GM21737 (cell line): ENCODE measurements around the gene CHAT.

ENCODE experiments used
- ATAC-seq: cut with Tn5 transposase; IDR thresholded peaks from one replicate; pipeline ENCODE4 v1.9.1; 2021; ENCODE audit warnings: mild to moderate bottlenecking, moderate library complexity; ENCODE audit not compliant: unreplicated experiment

Gene CHAT

DNA sequence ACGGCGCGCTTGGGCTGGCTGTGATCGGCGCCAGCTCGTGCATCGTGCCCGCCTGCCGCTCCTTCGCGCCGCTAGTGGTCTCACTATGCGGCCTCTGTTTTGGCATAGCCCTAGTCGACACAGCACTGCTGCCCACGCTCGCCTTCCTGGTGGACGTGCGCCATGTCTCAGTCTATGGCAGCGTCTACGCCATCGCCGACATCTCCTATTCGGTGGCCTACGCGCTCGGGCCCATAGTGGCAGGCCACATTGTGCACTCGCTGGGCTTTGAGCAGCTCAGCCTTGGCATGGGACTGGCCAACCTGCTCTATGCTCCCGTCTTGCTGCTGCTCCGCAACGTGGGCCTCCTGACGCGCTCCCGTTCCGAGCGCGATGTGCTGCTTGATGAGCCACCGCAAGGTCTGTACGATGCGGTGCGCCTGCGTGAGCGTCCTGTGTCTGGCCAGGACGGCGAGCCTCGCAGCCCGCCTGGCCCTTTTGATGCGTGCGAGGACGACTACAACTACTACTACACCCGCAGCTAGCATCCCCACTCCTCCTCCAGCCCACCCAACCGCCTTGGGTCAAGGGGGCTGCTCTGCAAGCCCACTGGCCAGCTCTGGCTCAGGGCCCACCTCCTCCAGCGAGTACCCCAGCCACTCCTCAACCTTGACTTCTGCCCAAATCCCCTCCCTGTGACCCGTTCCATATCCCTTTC lies 1.9 kb upstream of the CHAT start:
- ATAC-seq, result no peak

DNA sequence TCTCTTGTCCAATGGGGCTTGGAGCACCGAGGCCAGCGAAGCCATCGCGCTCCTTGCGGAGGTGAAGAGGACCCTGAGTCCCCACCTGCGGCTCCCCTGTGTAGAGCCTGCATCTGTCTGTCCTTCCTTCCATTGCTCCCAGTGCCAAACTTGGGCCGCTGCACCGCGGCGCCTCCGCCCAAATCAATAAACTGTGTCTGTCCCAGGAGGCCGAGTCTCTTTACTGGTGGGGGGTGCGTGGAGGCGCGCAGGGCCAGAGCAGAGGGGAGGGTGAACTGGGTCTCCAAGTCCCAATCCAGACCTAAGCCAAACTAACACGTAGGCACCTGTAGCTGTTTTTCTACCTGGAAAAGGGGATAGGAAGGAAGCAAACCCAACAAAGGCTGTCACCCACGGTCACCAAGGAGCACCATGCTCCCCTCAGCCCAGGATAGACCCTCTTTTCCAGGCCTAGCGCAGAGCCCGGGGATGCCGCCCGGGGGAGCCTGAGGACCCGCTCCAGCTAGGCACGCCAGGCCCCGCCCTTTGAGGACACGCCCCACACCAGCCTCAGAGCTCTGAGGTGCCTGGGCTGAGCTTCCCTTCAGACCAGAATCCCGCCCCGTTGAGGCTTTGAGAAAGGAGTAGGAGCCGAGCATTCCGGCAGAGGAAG lies 1.2 kb upstream of the CHAT start:
- ATAC-seq, result no peak

DNA sequence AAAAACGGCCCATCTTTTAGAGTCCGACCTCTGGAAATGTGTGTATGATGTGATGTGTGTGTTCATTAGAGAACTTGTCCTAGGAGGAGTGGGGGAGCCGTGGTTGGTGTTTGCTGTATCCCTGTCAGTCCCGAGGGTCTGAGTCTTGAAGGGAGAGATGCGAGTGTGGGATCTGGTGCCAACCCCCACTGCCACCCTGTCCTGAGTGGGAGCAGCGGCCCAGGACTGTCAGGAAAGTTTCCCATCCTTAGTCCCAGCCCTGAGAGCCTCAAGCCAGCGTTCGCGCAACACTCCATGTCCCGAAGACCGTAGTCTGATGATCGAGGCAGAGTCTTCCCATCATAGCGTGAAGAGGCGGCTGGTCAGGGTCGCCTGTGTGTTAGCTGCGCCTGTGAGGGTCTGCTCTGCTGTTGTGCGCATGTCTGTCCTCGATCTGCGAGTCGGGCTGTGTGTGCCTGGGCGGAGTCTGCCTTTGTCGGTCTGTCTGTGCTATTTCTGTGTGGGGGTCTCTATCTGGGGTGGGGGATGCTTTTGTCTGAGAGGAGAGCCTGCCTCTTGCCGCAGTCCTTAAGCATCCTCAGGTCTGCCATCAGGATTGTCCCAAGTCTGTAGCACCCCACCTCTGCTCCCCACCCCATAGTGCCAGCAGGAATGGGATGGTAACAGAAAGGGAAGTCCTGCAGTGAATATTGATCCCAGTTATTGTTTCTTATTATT lies 514 bp upstream of the CHAT start:
- no peak for ATAC-seq

DNA sequence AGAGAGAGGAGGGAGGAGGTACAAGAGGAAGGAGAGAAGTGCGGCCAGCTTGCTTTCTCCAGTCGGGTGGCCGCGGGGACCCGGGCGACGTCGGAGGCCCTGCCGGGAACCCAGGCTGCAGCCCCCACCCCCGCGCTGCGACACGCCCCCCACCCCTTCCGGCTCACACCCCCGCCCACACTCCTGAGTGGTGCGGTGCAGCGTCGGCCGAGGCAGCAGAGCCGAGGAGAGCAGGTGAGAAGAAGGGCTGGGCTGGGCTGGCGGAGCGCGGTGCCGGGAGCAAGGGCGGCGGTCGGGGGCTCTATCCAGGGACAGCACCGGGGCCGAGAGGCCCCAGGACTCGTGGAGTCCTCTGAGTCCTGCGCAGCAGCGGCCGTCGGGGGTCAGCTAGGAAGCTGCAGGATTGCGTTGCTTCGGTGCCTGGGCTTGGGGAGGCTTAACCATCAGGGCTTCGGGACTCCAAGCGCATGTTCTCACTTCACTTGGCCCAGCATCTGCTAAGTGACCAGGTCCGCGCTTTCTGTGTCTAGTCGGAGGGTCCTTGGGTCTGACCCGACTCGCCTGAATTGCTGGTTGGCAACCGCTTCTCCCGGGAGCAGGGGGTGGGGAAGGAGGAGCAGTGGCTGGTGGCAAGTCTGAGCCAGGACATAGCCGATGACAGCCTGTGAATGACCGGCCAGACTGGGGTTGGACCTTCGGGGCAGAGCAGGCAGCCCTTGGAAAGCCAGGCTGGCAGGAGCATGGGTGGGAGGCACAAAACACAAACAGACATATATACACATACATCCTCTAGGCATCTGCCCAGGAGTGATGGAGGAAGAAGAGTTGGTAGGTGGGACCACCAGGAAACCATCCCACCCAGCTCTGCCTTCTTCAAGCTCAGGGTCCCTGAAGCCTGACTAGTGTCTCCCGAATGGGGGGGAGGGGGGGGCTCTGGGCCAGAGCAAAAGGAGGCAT lies 683 bp downstream of the CHAT start:
- no peak for ATAC-seq

DNA sequence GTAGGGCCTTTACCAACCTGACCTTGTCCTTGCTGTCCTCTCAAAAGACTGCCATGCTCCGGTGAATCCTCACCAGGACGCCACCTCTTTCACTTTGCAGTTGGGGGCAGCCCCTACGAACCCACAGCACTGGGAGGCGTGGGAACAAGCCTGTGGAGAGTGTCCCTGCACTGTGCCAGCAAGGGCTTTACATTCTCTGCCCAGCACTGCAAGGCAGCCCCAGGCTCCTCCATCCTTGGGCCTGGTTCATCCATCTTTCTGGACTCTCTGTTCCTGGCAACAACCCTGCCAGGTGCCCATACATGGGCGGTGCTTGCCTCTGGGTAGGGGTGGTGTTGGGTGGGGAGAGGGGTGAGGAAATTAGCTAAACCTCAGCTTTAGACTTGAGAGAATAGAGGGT lies 1.4 kb downstream of the CHAT start:
- no peak for ATAC-seq

DNA sequence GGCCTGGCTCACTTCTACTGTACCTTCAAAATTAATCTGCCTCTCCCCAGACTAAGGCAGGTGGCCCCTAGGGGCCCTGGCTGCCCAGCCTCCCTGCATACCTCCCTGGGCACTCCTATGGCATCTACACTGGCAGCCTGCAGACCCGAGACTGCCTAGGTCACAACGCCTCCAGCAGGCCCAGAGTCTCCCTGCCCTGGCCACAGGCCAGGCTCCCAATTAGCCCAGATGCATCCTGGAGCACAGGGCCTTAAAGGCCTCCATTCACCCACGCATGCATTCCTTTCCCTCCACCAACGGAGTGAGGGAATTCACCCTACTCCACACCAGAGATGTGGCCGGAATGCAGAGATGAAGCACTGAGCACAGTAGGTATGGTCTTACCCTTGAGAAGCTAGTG lies 1.9 kb downstream of the CHAT start:
- ATAC-seq, result no peak

DNA sequence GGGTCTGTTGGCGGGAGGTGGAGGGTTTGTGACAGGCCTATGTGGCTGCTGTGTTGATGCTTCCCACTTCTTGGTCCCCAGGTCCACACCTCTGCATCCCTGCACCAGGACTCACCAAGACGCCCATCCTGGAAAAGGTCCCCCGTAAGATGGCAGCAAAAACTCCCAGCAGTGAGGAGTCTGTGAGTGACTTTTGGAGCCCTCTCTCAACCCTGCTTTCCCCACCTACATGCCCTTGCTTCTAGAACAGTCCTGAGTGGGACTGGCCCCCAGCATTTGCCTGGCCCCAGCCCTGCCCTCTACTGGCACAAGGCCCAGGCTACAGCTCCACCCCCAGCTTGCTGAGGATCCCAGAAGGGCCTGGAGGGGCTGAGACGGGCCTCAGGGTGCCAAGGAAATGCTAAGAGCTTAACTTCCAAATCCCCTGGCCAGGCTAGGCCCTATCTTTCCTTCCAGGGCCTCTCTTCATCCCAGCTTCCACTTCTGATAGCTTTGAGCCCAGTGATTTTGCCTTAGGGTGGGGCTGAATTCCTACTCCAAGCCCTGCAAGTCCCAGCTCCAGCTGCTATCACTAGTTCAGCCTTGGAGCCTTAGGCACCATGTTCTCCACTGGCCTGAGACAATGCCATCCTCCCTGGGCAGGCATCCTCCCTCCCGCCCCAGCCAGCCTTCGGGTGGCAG lies 2.7 kb downstream of the CHAT start:
- ATAC-seq, result no peak

DNA sequence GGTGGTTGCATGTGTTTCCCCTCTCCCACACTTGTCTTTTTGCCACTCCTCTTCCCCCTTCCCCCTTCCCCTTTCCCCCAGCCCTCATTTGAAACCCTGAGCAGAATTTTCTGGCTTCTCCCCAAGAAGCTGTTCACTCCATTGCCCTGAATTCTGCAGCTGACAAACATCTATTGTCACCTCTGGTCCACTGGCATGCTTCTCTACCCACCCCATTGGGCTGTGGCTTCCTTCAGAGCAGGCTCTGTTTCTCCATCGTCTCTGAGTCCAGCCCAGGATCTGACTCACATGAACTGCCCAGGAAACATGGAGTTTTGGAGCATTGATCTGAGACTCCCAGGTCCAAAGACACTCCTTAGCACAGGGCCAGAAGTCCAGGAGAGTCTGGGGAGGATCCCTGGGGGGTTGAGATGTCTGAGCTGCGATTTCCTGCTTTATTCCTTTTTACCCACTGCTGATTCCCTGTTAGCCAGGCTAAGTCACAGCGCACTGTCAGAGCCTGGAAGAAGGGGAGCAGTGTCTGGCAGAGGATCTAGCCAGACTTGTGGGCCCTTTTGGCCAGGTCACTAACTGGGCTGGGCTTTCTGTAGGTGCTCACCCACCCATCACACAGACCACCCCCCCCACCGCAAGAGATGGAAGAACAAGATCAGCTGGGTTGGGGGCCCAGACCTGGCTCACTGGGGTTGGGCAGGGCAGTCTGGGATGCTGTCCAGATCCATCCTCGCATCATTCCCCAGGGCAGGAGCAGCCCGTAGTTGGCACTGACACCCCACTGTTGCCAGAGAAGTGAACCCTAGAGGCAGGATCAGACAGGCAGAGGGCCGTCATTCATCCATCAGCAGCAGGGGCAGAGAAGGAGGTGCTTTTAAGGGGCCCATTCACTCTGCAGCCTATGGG lies 3.5 kb downstream of the CHAT start:
- no peak for ATAC-seq

DNA sequence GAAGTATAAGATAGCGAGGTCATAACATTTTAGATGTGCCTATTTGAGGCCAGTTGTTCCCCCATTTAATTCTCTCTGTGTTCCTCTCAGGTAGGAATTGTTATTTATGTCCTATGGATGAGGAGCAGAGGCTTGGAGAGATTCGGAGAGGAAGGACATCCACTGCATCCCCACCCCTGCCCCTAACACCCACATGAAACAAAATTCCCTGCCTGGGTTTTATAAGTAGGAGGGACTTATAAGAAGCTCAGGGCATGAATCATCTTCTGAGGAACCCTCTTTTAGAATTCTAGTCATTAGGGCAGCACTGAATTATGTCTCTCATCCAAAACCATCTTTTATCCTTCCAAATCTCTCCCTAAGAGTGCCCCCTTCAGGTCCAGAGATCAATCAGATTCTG lies 5.0 kb downstream of the CHAT start:
- ATAC-seq, result no peak

DNA sequence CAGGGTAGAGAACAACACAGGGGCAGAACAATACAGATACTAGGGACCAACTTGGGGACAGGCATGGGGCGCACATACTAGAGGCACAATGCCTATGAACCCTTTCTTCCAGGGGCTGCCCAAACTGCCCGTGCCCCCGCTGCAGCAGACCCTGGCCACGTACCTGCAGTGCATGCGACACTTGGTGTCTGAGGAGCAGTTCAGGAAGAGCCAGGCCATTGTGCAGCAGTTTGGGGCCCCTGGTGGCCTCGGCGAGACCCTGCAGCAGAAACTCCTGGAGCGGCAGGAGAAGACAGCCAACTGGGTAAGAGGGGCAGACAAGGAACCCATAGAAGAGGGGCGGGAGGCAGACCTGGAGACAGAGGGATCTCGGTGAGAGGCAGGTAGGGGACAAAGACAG lies 5.8 kb downstream of the CHAT start:
- no peak for ATAC-seq

DNA sequence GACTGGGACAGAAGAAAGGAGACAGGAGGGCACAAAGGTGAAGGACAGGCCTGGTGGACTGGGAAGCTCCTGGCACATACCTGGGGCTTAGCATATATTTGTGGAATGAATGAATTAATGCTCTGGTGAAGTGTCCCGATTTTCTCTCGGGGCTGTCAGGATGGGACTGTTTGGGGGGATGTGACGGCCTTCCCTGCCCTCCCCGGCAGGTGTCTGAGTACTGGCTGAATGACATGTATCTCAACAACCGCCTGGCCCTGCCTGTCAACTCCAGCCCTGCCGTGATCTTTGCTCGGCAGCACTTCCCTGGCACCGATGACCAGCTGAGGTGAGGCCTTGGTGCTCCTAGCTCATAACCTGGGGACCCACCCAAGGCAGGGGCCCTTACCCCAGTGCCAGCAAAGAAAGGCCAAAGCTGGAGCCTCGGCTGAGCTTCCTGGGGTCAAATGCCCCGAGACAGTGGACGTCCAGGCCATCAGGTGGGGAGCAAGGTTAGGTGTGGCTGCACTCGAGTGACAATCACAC lies 6.5 kb downstream of the CHAT start:
- no peak for ATAC-seq

DNA sequence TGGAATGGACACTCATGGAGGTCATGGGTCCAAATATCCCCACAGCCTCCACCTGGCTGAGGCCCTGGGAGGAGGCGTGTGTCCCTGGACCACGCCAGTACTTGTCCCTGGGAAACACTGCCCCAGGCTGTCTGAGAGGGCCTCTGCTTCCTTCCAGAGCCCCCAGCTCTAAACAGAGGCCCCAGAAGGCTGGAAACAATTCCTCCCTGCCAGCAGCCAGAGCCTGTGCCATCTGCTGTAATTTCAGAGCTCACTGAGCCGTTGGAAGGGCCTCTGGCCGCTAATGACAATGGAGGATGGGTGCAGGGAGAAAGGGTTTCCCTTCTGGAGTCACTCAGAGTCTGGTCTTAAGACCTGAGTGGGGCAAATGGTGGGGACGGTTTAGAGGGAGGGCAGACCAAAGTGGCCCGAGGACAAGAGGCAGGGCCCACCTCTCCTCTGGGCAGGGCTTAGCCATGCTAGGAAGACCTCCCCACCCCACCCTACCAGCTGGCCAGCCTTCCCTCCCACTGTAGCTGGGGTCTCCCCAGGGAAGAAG lies 7.1 kb downstream of the CHAT start:
- ATAC-seq, result no peak

DNA sequence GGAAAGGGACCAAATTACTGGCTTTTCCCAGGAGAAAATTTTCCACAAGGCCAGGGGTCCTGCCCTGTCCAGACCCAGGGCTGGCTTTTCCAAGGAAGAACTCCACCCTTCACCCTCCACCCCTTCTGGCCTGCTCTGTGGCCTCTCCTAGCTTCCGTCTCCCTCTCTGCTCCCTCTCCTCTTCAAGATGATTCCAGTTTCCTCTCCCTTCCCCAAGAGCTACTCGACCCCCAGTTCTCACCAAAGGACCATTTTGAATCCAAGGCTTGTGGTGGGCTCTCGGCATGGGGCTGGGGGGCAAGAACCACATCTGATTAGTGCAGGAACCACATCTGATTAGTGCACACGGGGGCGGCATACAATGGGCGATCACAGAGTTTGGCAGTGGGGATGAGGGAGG lies 7.7 kb downstream of the CHAT start:
- no peak for ATAC-seq

DNA sequence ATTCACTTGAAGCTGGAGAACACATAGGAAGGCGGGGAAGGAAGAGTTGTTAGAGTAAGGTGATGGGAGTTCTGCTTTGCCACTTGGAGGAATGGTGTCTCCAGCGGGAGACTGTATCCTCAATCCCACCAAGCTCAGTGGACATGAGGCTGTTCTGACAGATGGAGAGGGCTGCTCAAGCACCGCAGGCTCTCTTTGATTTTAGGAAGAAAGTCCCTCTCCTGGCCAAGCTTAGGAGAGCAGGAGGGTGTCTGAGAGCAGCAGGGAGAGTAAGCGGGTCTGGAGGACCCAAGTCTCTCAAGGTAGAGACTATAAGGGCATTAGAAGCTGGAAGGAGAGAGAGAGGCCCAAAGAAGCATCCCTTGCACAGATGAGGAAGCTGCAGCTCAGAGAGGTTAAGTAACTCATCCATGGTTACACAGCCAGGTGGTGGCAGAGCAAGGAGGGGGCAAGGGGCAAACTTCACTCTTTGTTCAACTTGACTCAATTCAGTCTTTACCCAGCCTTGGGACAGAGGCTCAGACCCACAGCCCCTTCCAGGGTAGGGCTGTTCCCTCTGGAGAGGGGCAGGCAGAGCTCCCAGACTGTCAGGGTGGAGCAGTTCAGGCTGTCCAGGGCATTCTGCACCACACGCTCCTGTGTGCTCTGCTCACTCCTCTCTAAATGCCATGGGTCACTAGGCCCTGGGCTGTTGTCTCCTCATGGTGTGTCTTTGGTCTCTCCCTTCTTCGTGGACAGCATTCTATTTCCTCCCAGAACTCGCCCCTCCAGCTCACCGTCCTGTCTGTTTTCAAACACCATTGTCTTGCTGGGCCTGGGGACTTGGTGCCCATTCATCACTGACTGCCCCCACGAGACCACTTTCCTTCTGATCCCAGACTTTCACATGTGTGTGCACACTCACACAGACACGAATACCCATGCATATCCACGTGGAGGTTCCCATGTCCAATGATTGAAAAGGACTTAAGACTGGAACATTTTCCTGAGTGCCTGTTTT lies 8.9 kb downstream of the CHAT start:
- no peak for ATAC-seq

DNA sequence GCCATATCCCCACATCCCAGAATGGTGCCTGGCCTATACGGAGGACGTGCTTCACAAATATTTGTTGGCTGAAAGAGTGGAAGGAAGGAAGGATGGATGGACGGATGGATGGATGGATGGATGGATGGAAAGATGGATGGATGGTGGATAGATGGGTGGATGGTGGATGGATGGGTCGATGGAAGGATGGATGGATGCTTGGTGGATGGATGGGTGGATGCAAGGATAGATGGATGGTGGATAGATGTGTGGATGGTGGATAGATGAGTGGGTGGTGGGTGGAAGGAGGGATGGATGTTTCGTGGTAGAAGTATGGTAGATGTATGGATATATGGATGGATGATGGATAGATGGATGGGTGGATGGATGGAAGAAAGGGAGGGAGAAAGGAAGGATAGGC lies 10.8 kb downstream of the CHAT start:
- no peak for ATAC-seq

DNA sequence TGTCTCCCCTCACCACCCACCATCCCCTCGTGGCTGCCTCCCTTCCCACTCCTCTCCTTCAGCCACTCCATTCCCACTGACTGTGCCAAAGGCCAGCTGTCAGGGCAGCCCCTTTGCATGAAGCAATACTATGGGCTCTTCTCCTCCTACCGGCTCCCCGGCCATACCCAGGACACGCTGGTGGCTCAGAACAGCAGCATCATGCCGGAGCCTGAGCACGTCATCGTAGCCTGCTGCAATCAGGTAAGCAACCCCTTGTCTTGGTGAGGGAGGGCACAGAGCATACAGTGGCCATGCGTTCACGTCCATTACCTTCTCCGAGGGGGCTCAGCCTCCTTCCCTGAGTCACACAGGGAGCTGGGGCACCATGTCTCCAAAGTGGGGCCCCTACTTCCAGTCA lies 11.6 kb downstream of the CHAT start:
- no peak for ATAC-seq

DNA sequence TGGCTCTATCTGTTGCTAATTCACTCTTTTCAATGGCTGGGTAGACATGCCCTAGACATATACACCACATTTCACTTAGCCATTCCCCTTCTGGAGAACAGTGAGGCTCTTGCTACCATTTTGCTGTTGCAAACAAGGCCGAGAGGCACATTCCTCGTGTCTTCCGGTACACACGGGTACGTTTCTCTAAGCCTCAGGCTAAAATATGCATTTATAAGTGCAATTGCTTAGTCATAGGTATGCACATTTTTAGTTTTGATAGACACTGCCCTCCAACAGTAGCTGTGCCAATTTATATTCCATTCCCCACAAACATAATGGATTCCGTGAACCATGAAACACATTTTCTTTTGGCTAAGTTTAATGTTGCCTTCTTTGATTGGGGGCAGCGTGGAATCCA lies 13.2 kb downstream of the CHAT start:
- no peak for ATAC-seq
